Activated CD4-positive, alpha-beta T cell treated with anti-CD3 and anti-CD28 coated beads, Interleukin-2, amount 10 ng/mL, durations not matched to agents 24 days and 14 days (primary cell): Measurements from ENCODE around the gene NEURL2. TPM values are rescaled to one million over a fixed set of nuclear protein-coding genes. Genes with fewer than 3 reads are reported as not detected.

Experiments
- DNase-seq: peaks from one replicate; pipeline ENCODE4 v3.0.0; 2022
- H3K27ac Mint-ChIP-seq: one replicate; pipeline ENCODE4 v1.8.0; 2022; ENCODE audit warnings: mild to moderate bottlenecking, mixed read lengths
- H3K27me3 Mint-ChIP-seq: one replicate; pipeline ENCODE4 v1.8.0; 2022; ENCODE audit warnings: mixed read lengths
- H3K36me3 Mint-ChIP-seq: one replicate; pipeline ENCODE4 v1.8.0; 2022; ENCODE audit warnings: low read depth, mild to moderate bottlenecking, mixed read lengths
- H3K4me1 Mint-ChIP-seq: one replicate; pipeline ENCODE4 v1.8.0; 2021; ENCODE audit warnings: mixed read lengths
- H3K4me3 Mint-ChIP-seq: one replicate; pipeline ENCODE4 v1.8.0; 2022; ENCODE audit warnings: mild to moderate bottlenecking, moderate library complexity, mixed read lengths
- H3K9me3 Mint-ChIP-seq: one replicate; pipeline ENCODE4 v1.8.0; 2021; ENCODE audit warnings: mixed read lengths
- intact Hi-C: fragments of 100-400 bp; cut with micrococcal nuclease; formaldehyde crosslinking; loops from one replicate; pipeline ENCODE4 v1.15.1; 2023
- total RNA-seq: library from RNA; stranded (reverse); gene quantifications from 2 replicates; pipeline ENCODE4 v1.2.3, GENCODE V29; 2022

NEURL2 gene
- total RNA-seq, 1 donor from 2014 or later, result 2.4 TPM

DNA sequence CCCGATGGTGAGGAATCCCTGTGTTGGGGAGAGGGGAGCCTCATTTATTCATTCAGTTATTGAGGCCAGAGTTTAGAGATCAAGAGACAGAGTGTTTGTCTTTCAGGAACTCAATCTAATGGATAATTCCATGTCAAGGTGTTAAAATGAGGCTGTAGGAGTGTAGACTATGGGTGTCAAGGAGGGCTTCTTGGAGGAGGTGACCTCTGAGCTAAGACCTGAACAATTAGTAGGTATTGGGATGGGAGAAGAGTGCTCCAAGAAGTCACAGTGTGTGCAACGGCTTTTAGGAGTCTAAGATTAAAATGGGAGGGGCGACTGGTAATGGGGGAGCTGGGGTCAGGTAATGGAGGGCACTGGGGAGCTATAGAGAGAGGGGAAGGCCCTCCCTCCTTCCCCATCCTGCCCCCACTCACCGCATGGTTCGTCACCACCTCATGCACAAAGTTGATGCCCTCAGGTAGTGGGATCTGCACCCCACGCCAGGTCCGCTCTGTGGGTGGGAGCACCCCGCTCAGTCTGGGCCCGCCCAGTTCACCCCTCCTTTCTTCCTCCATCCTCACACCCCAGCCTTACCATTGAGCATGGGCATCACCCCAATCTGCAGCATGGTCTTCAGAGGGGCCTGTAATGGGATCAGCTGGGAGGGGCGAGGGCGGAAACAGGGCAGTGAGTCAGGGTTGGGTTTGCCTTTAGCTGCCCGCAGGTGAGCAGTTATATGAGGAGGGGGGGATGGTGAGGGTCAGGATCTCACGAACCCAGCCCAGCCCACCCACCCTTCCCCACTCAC is 8.2 kb upstream of the NEURL2 start:
- H3K36me3 Mint-ChIP-seq, result peaks cover 5% of the 10 kb centered on the region
- H3K27ac Mint-ChIP-seq, result peak overlapping the region; percentile 7
- no peaks in the 10 kb centered on the region for H3K4me1 Mint-ChIP-seq
- no peak for DNase-seq
- no peaks in the 10 kb centered on the region for H3K9me3 Mint-ChIP-seq
- no peak overlapping the region for H3K4me3 Mint-ChIP-seq
- intact Hi-C loops, result no loop called here
- H3K27me3 Mint-ChIP-seq, result no peaks in the 10 kb centered on the region

DNA sequence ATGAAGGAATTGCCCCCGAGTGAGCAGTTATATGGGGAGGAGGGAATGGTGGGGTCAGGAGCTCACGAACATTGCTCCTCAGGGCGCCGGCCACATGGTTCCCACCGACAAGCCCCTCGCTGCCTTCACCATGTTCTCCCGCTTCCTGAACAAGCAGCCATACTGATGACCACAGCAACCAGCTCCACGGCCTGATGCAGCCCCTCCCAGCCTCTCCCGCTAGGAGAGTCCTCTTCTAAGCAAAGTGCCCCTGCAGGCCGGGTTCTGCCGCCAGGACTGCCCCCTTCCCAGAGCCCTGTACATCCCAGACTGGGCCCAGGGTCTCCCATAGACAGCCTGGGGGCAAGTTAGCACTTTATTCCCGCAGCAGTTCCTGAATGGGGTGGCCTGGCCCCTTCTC is 7.3 kb upstream of the NEURL2 start:
- no peak for DNase-seq
- no peak overlapping the region for H3K4me3 Mint-ChIP-seq
- peaks cover 5% of the 10 kb centered on the region for H3K36me3 Mint-ChIP-seq
- no peaks in the 10 kb centered on the region for H3K27me3 Mint-ChIP-seq
- peaks cover 2% of the 10 kb centered on the region for H3K4me1 Mint-ChIP-seq
- H3K27ac Mint-ChIP-seq, result no peak overlapping the region
- intact Hi-C loops, result no loop called here
- H3K9me3 Mint-ChIP-seq, result no peaks in the 10 kb centered on the region

GRCh38 chr20:45897692-45898091 is 6.7 kb upstream of the NEURL2 start:
- intact Hi-C loops, result no loop called here

GRCh38 chr20:45897289-45897688 is 6.3 kb upstream of the NEURL2 start:
- H3K27ac Mint-ChIP-seq, result no peak overlapping the region
- peaks cover 10% of the 10 kb centered on the region for H3K36me3 Mint-ChIP-seq
- no peak overlapping the region for H3K4me3 Mint-ChIP-seq
- H3K4me1 Mint-ChIP-seq, result peaks cover 7% of the 10 kb centered on the region
- intact Hi-C loops, result no loop called here
- no peaks in the 10 kb centered on the region for H3K9me3 Mint-ChIP-seq
- no peaks in the 10 kb centered on the region for H3K27me3 Mint-ChIP-seq
- no peak for DNase-seq

More at GRCh38 chr20:45897692-45898091, 6.7 kb upstream of the NEURL2 start:
- peaks cover 7% of the 10 kb centered on the region for H3K36me3 Mint-ChIP-seq
- H3K27me3 Mint-ChIP-seq, result no peaks in the 10 kb centered on the region
- peaks cover 3% of the 10 kb centered on the region for H3K4me1 Mint-ChIP-seq
- H3K4me3 Mint-ChIP-seq, result no peak overlapping the region
- no peak for DNase-seq
- H3K27ac Mint-ChIP-seq, result no peak overlapping the region
- no peaks in the 10 kb centered on the region for H3K9me3 Mint-ChIP-seq

- H3K4me3 Mint-ChIP-seq, result no peak overlapping the region
- no peak for DNase-seq
- intact Hi-C loops, result no loop called here
- H3K9me3 Mint-ChIP-seq, result no peaks in the 10 kb centered on the region
- peaks cover 10% of the 10 kb centered on the region for H3K36me3 Mint-ChIP-seq
- H3K4me1 Mint-ChIP-seq, result peaks cover 11% of the 10 kb centered on the region
- no peak overlapping the region for H3K27ac Mint-ChIP-seq
- no peaks in the 10 kb centered on the region for H3K27me3 Mint-ChIP-seq
These were observed 5.7 kb upstream of the NEURL2 start for GRCh38 chr20:45896641-45897161.

- Mint-ChIP-seq H3K4me1 (peaks cover 17% of the 10 kb centered on the region), H3K36me3 (peaks cover 10% of the 10 kb centered on the region), H3K4me3 (no peak overlapping the region), H3K27ac (no peak overlapping the region), H3K9me3 (no peaks in the 10 kb centered on the region), H3K27me3 (no peaks in the 10 kb centered on the region)
- no peak for DNase-seq
- intact Hi-C loops, result no loop called here
These were observed 3.8 kb upstream of the NEURL2 start for GRCh38 chr20:45894797-45895196.

DNA sequence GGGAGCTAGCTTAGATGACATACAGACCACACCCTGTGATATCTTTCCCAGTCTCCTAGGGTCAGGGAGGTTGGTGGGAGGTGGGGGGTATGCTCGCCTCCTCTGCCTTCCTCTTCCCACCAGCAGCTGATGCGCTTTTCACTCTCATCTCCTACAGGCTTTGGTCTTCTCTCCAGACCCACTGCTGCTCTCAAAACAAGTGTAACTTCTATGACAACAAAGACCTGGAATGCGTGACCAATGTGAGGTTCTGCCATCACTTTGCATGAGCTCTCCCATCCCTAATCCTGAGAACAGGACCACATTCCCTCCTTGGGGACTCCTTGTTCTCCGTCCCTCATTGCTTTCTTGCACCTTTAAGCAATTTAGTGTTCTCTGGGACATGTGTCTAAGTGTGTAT is 2.8 kb upstream of the NEURL2 start:
- intact Hi-C loops, result no loop called here
- Mint-ChIP-seq H3K27me3 (no peaks in the 10 kb centered on the region), H3K36me3 (peaks cover 10% of the 10 kb centered on the region), H3K4me1 (peaks cover 17% of the 10 kb centered on the region), H3K9me3 (no peaks in the 10 kb centered on the region), H3K4me3 (no peak overlapping the region), H3K27ac (no peak overlapping the region)
- no peak for DNase-seq

DNA sequence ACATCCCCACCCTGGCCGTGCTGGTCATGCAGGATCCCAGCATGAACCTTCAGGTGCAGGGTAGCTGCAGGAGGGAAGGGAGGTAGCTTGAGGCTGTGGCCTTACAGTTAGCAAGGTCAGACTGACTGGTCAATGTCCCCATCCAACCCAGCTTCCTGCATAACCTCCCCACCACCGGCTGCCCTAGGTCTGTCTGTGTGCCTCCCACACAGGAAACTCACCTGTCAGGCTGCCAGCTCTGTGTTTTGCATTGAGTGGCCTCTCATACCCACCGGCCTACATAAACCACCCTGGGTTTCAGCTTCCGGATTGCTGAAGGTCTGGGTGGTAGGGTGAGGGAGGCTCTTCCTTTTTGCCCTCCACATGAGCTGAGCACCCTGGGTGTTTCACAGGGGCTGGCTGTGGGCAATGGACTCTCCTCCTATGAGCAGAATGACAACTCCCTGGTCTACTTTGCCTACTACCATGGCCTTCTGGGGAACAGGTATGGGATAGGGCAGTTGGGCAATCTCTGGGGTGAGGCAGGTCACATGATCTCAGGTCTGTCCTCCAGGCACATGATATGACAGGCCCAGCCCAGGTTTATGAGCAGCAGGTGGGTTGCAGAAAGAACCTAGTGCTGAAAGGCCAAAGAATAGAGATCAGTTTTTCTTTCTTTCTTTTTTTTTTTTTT is 2.0 kb upstream of the NEURL2 start:
- Mint-ChIP-seq H3K27me3 (no peaks in the 10 kb centered on the region), H3K27ac (peak overlapping the region; percentile 66), H3K4me1 (peaks cover 17% of the 10 kb centered on the region), H3K9me3 (no peaks in the 10 kb centered on the region), H3K36me3 (peaks cover 10% of the 10 kb centered on the region), H3K4me3 (peak overlapping the region; percentile 95)
- intact Hi-C loops, result no loop called here
- peak; percentile 56 for DNase-seq

GRCh38 chr20:45892049-45892825 is 1.2 kb upstream of the NEURL2 start:
- H3K27me3 Mint-ChIP-seq, result no peaks in the 10 kb centered on the region
- peaks cover 5% of the 10 kb centered on the region for H3K36me3 Mint-ChIP-seq
- H3K4me3 Mint-ChIP-seq, result peak overlapping the region; percentile 95
- H3K4me1 Mint-ChIP-seq, result peaks cover 17% of the 10 kb centered on the region
- H3K9me3 Mint-ChIP-seq, result no peaks in the 10 kb centered on the region
- peak; percentile 57 for DNase-seq
- H3K27ac Mint-ChIP-seq, result peak overlapping the region; percentile 66
- intact Hi-C loops, result no loop called here

DNA sequence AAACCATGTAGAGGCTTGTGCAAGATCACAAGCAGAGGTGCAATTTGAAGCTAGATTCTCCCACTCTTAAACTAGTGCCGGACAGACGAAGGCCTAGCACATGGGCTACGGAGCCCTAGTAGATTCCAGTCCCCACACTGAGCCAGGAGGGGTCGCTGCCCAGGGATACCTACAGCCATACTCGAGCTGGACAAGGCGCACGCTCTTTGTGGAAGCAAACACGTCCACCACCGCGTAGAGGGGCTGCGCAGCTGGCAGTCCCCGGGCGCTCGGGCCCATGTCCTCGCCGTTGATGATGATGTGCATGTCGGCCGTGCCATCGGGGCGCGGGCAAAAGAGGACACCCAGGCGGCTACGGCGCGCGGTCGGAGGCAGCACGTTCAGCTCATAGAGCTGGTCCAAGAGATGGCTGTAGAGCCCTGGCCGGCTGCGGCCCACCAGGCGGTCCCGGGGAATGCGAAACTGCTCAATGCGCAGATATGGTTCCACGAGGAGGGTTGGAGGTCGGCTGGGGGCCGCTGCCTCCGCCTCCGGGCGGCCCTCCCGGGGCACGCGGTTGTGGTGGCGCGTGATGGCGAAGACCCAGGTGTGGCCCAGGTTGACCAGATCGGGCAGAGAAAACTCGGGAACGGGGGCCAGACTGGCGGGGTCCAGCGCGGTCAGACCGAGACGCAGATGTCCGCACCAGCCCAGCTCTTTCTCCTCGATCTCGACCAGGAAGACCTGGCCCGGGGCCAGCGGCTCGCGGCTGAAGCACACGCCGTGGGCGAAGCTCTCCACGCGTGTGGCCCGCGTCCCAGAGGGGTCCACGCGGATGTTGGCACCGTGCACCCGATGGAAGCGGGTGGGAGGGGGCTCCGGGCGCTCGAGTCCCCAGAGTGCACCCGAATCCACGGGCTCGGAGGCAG is 677 bp downstream of the NEURL2 start:
- Mint-ChIP-seq H3K9me3 (no peaks in the 10 kb centered on the region), H3K4me3 (peak overlapping the region; percentile 95), H3K27me3 (no peaks in the 10 kb centered on the region), H3K27ac (peak overlapping the region; percentile 92), H3K36me3 (peaks cover 5% of the 10 kb centered on the region), H3K4me1 (peaks cover 19% of the 10 kb centered on the region)
- DNase-seq, result peak; percentile 79
- intact Hi-C loops, result loop anchor here (2.0 kb wide), 1 partner anchor 44 kb away; the partner anchor contains the start of gene PCIF1

GRCh38 chr20:45888681-45889080 is 2.3 kb downstream of the NEURL2 start:
- H3K36me3 Mint-ChIP-seq, result peaks cover 12% of the 10 kb centered on the region
- intact Hi-C loops, result no loop called here
- no peaks in the 10 kb centered on the region for H3K9me3 Mint-ChIP-seq
- H3K27me3 Mint-ChIP-seq, result no peaks in the 10 kb centered on the region
- H3K4me1 Mint-ChIP-seq, result peaks cover 24% of the 10 kb centered on the region
- peak; percentile 51 for DNase-seq
- H3K27ac Mint-ChIP-seq, result no peak overlapping the region
- no peak overlapping the region for H3K4me3 Mint-ChIP-seq

DNA sequence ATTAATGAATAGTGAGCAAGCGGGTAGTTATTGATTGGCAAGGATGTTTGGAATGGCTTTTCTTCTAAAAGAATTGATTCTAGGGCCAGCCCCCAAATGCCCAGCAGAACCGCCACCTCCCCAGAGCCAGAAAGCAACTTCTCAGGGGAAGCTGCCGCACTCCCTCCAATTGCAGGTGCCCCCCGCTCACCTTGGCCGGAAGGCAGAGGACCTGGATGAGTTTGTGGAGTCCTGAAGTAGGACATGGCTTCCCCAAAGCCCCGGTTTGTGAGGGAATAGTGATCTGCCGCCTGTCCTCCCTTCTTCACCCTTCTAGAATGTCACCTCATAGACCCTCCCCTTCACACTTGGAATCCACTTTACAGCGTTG is 3.7 kb downstream of the NEURL2 start, which contains the start of gene SPATA25:
Gene SPATA25, minus strand, starts transcription at position 277 of the 370 bp plus-strand sequence. Its CDS starts 32 bp downstream, at position 245.
- Mint-ChIP-seq H3K27ac (no peak within 1 kb of the TSS), H3K9me3 (no peaks in the 10 kb centered on the region), H3K4me3 (no peak within 1 kb of the TSS), H3K27me3 (no peaks in the 10 kb centered on the region), H3K36me3 (peaks cover 19% of the 10 kb centered on the region), H3K4me1 (peaks cover 31% of the 10 kb centered on the region)
- no peak for DNase-seq
- intact Hi-C loops, result no loop called here
